GM19395 (cell line): Measurements from ENCODE around the gene RAB9B.

Source experiments
- ATAC-seq: cut with Tn5 transposase; IDR thresholded peaks from one replicate; pipeline ENCODE4 v1.9.1; 2021; ENCODE audit warnings: mild to moderate bottlenecking, moderate library complexity; ENCODE audit not compliant: unreplicated experiment

RAB9B gene

DNA sequence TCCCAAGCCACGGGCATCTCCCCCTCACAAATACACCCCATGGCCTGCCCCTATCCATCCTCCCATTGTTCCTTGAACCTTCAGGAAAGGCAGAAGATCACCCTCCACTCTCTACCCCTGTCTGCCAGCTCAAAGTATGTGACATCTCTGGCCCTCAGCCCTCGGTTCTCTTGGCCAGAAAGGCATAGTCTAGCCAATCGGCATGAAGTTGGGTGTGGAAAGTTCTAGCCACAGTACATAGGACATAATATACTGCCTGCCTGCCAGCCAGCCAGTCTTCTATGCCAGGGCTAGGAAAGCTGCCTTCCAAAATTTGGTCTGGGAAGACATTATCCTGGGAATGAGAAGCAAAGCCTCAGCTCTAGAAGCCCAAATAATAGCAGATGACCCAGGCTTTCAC is 58.6 kb downstream of the RAB9B start:
- no peak for ATAC-seq
